Activated CD8-positive, alpha-beta memory T cell treated with anti-CD3 and anti-CD28 coated beads, Interleukin-2, amount 50 U/mL, for 24 hours (primary cell): Measurements from ENCODE around the gene ITPR1.
"Not testable (repeated sequence)": the region's sequence is repeated elsewhere in the genome, so short reads cannot be mapped to it uniquely, and the experiment has no call there.

ENCODE experiments used
- DNase-seq: peaks from one replicate; pipeline ENCODE4 v3.0.0-alpha.2; 2020; ENCODE audit errors: extremely low read depth

Gene ITPR1

DNA sequence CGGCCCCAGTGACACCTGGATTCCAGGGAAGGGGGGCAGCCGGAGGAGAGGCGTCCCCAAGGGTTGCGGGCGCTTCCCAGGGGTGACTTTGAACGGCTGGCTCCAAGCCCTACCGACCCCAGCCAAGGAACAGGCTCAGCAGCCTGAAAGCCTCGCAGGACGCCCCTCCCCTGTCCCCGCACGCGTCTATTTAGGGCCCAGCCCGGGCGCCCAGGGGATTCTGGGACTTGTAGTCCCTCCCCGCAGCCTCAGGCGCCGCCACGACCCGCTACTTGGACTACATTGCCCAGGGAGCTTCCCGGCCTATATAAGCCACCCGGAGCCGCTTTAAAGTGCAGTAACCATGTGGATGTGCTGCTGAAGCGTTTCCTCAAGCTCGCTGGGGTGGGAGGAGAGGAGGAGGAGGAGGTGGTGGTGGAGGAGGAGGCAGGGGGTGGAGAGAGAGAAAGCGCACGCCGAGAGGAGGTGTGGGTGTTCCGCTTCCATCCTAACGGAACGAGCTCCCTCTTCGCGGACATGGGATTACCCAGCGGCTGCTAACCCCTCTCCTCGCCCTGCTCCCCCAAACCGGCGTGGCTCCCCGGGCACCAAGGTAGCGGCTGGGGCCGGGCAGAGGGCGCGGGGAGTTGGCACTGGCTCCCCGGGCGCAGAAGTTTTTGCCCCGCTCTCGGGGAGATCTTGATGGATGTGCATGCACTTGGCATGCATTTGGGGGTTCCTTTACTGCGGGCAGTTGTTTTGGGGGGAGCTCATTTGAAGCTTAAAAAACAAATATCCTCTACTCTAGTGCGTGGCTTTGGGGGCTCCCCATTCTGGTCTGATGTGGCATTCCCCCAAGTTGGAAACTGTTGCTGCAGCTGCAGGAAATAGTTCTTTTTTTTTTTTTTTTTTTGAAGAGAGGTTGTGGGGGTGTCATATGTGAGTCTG lies at the start of gene ITPR1:
Gene ITPR1 (plus strand): TSS at position 335 of the 927 bp plus-strand sequence. CDS start 23,144 bp downstream, outside the sequence.
- DNase-seq: peak; percentile 97

GRCh38 chr3:4447295-4447999 lies 45.7 kb upstream of the ITPR1 start:
- DNase-seq: no peak

GRCh38 chr3:4448187-4448586 lies 45.0 kb upstream of the ITPR1 start:
- no peak for DNase-seq

- no peak for DNase-seq
These were observed 43.9 kb upstream of the ITPR1 start for GRCh38 chr3:4449043-4449805.

DNA sequence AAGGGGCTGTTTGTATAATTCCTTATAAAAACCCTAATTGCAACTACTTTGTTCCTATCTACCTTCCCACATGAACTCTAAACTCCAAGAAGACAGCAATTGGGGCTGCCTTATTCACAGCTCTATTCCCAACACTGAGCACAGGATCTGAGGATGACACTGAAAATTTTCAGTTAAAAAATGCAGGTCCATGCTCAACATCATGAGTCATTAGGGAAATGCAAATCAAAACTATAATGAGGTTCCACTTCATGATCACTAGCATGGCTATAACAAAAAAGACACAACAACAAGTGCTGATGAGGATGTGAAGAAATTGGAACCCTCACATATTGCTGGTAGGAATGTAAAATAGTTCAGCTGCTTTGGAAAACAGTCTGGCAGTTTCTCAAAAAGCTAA lies 39.0 kb upstream of the ITPR1 start:
- no peak for DNase-seq

GRCh38 chr3:4456780-4457179 lies 36.4 kb upstream of the ITPR1 start:
- not testable (repeated sequence) for DNase-seq

DNA sequence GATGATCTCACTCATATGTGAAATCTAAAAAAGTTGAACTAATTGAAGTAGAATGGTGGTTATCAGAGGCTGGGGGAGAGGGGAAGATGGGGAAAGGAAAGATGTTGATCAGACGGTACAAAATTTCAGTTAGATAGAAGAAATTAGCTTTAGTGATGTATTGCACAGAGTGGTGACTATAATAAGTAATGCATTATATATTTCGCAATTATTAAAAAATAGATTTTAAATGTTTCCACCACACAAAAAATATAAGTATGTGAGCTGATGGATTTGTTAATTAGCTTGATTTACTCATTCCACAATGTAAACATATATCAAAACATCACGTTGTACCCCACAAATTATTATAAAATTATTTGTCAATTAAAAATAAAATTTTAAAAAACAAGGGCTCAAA lies 34.2 kb upstream of the ITPR1 start:
- no peak for DNase-seq

GRCh38 chr3:4460334-4460733 lies 32.8 kb upstream of the ITPR1 start:
- no peak for DNase-seq

DNA sequence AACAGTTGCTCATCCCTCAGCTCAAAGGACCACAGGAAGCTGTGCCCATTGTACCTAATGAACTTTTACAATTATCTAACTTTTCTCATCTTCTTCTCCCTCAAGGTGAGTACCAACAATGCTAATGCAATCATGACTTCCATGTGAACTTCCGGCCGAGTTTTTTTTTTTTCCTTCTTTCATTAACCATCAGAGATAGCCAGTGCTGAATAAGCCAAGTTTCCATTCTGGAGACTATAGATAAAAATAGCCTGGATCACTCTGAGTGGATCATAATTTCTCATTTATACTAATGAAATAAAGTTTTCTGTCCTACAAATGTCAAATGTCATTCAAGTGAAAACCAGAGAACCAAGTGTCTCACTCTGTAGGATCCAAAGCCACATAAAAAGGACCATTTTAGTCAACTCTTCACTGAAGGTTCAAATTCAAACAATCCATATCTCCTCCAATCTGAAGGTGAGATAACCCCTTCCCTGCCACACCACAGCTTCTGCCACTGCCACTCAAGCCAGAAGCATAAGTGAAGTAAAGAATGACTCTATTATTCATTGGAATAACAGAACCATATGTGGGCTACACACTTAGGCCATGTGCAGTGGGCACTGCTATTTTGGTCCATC lies 31.6 kb upstream of the ITPR1 start:
- DNase-seq: no peak

DNA sequence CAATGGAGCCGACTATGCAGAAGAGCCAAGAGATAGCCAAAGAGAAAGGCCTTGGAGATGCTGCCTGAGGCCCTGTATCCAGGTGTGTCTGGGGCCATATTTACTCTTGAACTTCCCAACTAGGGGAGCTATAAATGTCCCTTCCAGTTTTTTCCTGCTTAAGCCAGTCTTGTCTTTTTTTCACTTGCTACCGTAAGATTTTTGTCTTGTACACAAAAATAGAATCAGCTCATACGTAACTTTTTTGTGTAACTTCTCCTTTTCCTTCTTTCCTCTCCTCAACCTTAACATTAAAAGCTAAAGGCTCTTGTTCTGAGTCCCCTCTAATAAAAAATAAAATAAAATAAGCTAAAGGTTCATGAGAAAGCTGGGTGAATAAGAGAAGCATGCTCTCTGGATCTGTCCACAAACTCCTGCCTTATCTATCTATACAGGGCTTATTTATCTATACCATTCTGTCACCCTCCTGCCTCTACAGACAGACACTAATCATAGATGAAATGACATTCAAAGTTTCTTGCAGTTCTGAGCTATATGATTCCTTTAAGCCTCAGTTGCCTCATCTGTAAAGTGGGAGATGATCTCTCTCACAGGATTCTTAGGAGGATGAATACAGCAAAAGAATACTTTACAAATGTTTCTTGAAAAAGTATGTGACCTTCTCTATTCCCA lies 30.6 kb upstream of the ITPR1 start:
- DNase-seq: no peak

DNA sequence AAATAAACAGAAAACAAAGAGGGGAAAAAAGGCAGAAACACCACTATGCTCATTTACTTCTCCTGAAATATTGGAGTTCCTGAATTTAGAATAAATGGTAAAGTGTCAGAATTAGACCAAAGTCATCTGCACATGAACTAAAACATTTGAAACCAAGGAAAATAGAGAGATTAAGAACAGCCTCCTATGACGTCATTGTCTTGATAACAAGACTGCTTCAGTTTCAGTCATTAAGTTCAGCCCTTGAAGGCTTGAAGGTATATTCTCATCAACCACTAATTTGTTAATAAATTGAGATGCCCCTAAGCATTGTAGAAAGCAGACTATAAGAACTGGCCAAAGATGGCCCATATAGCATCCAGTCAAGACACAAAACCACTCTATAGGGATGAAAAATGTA lies 28.6 kb upstream of the ITPR1 start:
- no peak for DNase-seq

GRCh38 chr3:4466741-4467521 lies 26.2 kb upstream of the ITPR1 start, which contains the start of gene SUMF1:
SUMF1 (minus strand) TSS chr3:4467269; CDS start chr3:4467245, 24 bp downstream.
- DNase-seq: peak; percentile 43

DNA sequence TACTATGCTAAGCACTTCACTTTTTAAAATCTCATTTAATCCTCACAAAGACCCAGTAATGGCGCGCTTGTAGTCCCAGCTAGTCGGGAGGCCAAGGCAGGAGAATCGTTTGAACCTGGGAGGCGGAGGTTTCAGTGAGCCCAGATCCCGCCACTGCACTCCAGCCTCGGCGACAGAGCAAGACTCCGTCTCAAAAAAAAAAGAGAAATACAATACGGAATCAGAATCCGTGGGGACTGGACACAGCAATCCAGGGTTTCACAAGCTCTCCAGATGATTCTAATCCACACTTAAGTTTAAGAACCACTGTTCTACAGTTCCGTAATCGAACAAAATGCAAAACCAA lies 25.7 kb upstream of the ITPR1 start:
- no peak for DNase-seq

GRCh38 chr3:4471907-4472306 lies 21.2 kb upstream of the ITPR1 start:
- no peak for DNase-seq

DNA sequence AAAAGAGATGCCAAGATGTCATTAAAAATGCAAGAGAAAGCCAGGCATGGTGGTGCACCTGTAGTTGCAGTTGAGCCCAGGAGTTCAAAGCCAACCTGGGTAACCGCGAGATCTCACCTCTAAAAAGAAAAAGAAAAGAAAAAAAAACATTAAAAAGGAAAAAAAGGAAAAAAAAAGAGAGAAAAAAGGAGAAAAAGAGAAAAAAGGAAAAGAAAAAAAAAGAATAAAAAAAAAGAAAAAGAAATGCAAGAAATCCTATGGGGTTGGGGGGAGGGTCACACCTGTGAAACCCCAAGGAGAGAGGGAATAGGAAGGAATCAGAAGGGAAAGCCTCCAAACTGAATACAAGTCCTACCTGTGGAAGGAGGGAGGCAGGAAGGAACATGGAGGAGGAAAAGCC lies 20.8 kb upstream of the ITPR1 start:
- no peak for DNase-seq

- no peak for DNase-seq
These were observed 20.4 kb upstream of the ITPR1 start for GRCh38 chr3:4472766-4473165.

- DNase-seq: no peak
These were observed 18.3 kb upstream of the ITPR1 start for GRCh38 chr3:4474683-4475490.

- DNase-seq: no peak
These were observed 17.3 kb upstream of the ITPR1 start for GRCh38 chr3:4475804-4476203.

DNA sequence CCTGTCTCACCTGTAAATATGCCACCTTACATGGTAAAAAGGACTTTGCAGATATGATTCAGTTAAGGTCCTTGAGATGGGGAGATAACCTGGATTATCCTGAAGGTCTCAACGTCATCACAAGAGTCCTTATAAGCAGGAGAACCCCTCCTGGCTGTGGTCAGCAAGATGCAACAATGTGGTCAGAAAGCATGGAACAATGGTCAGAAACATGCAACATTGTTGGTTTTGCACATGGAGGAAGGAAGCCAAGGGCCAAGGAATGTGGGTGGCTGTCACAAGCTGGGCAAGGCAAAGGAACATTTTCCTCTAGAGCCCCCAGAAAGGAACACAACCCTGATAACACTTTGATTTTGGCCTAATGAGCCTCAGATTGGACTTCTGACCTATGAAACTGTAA lies 16.7 kb upstream of the ITPR1 start:
- DNase-seq: no peak

GRCh38 chr3:4478261-4478660 lies 14.9 kb upstream of the ITPR1 start:
- no peak for DNase-seq
